ENCODE measurements around the gene CLEC10A.

DNA sequence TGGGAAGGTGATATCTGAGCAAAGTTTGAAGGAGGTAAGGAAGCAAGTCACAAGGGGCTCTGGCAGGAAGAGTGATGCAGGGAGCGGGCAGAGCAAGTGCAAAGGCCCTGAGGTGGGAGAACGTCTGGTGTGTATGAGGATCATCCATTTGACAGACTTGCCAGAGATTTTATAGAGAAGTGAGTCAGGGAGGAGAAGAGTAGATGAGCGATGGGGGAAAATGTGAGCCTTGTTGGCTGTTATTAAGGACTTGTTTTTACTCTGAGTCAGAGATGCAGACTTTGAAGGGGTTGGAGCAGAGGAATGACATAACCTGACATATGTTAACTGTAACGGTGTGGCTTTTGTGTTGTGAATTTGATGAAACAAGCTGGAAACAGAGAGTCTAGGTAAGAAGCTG lies 3.5 kb upstream of the CLEC10A start:
- TF ChIP-seq, protein P1, sequence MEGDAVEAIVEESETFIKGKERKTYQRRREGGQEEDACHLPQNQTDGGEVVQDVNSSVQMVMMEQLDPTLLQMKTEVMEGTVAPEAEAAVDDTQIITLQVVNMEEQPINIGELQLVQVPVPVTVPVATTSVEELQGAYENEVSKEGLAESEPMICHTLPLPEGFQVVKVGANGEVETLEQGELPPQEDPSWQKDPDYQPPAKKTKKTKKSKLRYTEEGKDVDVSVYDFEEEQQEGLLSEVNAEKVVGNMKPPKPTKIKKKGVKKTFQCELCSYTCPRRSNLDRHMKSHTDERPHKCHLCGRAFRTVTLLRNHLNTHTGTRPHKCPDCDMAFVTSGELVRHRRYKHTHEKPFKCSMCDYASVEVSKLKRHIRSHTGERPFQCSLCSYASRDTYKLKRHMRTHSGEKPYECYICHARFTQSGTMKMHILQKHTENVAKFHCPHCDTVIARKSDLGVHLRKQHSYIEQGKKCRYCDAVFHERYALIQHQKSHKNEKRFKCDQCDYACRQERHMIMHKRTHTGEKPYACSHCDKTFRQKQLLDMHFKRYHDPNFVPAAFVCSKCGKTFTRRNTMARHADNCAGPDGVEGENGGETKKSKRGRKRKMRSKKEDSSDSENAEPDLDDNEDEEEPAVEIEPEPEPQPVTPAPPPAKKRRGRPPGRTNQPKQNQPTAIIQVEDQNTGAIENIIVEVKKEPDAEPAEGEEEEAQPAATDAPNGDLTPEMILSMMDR (optimal IDR thresholded peaks at IDR 0.05 in 1 of 3, IDR thresholded peaks at IDR 0.05 in 1 of 3, conservative IDR thresholded peaks at IDR 0.05 in 1 of 3; ENCODE audit: extremely low read depth in 1 of 3, insufficient read depth in 2 of 3, low read length in 3 of 3), result no peak
- no peak for TF ChIP-seq EZH2 (IDR thresholded peaks at IDR 0.05; ENCODE audit: low read length)
